ENCODE results near the gene PKD1.
"Not testable (repeated sequence)": the region's sequence is repeated elsewhere in the genome, so short reads cannot be mapped to it uniquely, and the experiment has no call there.

GRCh38 chr16:2129251-2129650 is 6.4 kb downstream of the PKD1 start:
- TF ChIP-seq, protein P1, sequence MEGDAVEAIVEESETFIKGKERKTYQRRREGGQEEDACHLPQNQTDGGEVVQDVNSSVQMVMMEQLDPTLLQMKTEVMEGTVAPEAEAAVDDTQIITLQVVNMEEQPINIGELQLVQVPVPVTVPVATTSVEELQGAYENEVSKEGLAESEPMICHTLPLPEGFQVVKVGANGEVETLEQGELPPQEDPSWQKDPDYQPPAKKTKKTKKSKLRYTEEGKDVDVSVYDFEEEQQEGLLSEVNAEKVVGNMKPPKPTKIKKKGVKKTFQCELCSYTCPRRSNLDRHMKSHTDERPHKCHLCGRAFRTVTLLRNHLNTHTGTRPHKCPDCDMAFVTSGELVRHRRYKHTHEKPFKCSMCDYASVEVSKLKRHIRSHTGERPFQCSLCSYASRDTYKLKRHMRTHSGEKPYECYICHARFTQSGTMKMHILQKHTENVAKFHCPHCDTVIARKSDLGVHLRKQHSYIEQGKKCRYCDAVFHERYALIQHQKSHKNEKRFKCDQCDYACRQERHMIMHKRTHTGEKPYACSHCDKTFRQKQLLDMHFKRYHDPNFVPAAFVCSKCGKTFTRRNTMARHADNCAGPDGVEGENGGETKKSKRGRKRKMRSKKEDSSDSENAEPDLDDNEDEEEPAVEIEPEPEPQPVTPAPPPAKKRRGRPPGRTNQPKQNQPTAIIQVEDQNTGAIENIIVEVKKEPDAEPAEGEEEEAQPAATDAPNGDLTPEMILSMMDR (IDR thresholded peaks at IDR 0.05 in 4 of 5, conservative IDR thresholded peaks at IDR 0.05 in 1 of 5), result not testable (repeated sequence)
- TF ChIP-seq POLR2A (IDR thresholded peaks at IDR 0.05), result not testable (repeated sequence)
